Activated CD8-positive, alpha-beta memory T cell treated with anti-CD3 and anti-CD28 coated beads for 4 hours (primary cell): Measurements from ENCODE around the gene TECPR2.

Source experiments
- DNase-seq, 2 donors: peaks; one replicate each; pipeline ENCODE4 v3.0.0-alpha.2; 2020; ENCODE audit warnings: low read depth in 2 of 2

TECPR2 gene

DNA sequence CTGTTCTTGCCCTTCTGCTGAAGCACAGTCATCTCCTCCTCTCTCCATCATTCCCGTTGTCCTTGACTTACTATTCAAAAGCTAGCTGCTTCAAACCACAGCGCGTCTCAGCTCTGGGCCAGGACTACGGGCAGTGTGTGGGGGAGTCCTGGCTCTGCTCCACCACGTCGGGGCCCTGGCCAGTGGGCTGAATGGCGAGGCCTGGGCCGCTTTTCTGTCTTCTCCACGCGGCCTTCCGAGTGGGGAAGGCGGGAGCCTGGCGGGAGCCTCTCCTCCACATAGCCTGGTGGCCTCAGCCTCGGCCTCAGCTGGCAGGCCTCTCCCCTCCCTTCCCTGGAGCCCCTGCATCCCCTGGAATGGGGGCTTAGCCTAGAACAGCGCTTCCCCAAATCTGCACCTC, 130.4 kb downstream of the TECPR2 start:
- no peak for DNase-seq

GRCh38 chr14:102493585-102493984, 130.8 kb downstream of the TECPR2 start:
- no peak for DNase-seq

DNA sequence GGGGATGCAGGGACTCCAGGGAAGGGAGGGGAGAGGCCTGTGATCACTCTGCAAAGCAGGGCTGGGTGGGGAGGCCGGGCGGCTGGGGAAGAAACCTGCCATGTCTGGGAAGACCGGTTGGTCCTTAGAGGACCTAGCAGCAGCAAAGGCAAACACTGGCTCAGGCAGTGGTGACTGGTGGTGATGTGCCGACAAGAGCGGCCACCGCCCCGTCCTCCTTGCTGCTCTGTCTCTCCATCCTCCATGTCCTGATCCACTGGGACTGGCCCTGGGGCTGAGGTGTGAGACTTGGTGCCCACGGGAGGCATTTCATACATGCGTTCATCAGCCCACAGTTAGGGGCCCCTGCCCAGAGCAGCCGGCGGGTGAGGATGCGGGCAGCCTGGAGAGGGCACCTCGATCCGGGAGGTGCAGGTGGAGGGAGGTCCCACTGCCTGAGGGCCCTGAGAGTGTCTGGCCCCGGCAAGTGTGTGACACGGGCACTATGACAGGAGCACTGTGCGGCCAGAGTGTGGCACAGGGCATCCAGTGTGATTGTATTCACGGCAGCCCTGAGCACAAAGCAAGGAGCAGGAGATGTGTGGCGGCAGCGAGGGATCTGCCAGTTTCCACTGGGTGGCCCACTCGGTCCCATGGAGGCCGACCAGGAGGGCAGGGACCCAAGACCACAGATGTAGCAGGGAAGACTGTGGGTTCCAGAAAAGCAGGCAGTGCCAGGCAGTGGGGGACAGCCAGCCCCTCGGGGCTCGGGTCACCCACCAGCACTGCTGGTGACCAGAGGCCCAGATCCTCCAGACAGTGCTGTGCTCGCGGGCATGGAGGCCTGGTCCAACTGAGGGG, 133.0 kb downstream of the TECPR2 start:
- DNase-seq: no peak

DNA sequence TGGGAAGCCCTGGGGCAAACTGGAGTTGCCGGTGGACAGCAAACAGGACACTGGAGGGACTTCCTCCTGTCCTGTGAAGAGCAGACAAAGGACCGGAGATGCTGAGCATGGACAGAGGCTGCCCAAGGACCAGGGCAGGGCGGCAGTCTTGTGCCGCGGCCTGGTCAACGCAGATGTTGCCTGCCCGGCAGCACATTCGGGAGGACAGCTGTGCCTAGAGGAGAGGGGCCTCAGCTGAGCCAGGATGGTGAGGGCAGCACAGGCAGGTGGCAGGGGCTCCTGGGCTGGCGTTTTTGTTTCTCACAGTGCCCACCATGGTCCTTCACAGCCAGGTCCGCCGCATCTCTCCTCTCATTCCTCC, 133.6 kb downstream of the TECPR2 start:
- DNase-seq: no peak

DNA sequence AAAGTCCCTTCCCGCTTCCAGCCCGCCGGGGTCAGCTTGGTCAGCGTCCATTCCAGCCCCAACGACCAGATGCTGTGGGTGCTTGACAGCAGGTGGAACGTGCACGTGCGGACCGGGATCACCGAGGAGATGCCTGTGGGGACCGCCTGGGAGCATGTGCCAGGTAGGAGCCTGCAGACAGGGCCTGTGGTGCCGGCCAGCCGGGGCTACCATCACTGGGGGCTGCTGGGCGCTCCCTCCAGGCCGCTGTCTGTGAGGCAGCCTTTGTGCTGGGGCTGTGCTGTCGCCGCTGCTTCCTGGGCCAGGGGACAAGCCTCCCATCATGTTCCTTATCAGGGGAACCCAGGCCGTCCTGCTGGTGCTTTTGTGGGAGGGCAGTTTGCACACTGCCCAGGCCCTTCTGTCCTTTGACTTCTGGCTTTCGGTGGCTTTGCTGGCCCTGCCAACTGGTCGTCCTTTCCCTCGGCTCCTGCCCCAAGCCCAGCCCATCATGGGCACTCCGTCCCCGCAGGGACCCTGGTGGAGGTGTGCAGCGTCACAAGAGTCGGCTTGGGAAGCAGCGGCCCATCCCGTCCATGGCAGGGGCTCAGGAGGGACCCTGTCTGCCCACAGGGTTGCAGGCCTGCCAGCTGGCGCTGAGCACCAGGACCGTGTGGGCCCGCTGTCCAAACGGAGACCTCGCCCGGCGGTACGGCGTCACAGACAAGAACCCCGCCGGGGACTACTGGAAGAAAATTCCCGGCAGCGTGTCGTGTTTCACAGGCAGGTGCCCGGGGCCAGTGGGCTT, 134.4 kb downstream of the TECPR2 start:
- DNase-seq: no peak

GRCh38 chr14:102497998-102498677, 135.4 kb downstream of the TECPR2 start:
- no peak for DNase-seq

GRCh38 chr14:102498678-102499265, 136.0 kb downstream of the TECPR2 start:
- no peak for DNase-seq

DNA sequence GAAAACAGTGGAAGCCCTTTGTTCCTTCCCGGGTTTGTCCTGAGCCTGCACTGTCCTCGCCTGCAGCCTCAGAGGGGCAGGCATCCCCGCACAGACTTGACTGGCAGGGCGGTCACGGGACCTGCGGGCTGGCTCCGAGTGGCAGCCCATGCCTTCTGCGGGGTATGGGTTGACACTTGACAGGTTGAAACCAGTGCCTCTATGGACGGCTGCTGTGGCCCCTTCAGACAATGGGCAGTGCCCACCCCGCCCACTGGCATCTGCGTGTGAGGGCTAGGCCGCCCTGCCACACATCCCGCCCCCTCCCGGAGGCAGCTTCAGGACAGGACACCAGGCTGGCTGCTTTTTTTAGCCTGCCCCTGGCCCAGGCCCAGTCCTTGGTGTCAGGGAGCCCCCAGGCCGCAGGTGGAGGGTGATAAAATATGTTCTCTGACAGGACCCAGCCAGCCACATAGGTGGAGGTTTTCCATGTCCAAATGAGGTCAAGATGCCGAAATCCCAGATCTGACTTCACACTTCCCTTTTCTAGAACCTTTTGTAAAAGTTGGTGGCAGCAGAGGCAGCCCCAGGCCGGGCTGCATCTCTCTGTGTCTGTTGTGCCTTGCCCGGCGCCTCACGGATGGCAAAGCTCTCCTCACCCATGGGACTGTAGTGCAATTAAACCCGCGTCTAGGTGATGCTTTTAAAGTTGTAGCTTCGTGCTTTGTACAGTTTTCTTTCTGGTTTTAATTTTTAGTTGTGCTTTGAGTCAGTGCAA, 136.8 kb downstream of the TECPR2 start:
- DNase-seq: no peak

GRCh38 chr14:102500158-102500662, 137.5 kb downstream of the TECPR2 start:
- no peak for DNase-seq

DNA sequence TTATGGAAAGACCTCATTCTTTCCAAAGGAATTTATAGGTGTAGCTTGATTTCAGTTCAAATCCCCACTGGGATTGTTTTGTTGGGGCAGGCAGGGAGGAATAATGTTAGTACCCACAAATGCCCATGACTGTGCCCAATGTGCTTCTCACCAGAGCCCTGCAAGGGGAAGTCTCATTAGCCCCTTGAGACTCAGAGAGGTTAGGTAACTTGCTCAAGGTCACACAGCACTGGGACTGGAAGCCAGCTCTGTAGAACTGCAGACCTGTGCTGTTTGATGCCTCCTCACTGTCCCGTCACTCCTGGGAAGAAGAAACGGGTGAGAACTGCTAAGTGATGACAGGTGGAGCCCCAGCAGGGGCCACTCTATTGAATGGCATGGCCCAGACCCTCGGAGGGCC, 138.0 kb downstream of the TECPR2 start:
- DNase-seq: no peak

GRCh38 chr14:102501751-102502315, 139.1 kb downstream of the TECPR2 start:
- no peak for DNase-seq

- no peak for DNase-seq
These were observed 139.8 kb downstream of the TECPR2 start for GRCh38 chr14:102502571-102502970.

DNA sequence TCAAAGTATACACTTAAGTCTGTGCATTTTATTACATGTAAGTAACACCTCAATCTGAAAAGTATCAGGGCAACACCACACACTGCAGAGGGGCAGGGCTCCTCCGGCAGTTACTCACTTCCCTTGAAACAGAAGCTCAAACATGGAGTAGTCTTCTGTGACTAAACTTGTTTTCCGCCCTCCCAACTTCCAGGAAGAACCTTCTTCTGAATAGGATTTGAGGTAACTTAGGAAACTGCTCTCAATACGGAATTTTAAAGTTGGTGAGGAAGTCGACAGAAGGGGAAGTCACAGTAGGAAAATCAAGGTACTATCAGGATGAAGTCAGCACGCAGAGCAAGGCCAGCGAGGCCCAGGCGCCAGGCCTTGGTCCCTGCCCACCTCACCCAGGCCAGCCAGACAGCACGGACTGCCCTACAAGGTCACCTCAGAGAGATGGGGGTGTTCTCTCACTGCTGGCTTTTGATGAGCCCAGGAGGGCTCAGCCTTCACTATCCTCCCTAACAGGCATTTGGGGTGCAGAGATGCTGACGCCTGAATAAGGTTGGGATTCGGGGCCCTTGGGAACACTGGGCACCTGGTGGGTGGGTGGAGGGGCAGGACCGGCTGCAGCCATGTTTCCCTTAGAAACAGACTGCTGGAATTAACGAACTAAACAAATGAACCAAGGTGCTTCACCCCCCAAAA, 141.0 kb downstream of the TECPR2 start:
- DNase-seq: no peak

DNA sequence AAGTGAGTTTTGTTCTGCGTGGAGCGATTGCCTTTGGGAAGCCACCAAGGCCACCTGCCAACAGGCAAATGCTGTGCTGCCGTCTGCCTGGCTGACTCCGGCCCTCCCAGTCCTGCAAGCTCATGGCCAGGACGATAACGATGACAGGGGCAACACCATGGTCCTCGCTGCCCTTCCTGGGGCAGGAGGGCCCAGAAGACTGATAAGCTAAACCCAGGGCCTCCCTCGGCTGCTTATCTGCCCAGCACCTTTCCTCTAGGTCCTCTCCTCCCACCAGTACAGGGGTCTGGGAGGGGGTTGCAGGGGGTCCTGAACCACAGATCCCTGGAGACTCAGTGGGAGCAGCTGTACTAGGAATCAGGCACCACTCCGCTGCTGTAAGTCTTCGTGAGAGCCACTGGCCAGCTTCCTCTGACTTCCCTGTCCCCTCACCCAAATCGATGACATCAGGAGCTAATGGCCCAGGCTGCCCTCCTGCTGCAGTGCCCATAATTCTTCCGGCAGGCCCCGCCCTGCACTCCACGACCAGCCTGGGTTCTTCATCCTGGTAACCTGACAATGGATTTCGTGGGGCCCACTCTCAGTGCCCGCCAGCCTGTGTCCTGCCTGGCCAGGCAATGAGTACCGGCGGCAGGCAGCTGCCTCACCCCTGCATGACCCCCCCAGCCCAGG, 141.7 kb downstream of the TECPR2 start:
- DNase-seq: no peak

DNA sequence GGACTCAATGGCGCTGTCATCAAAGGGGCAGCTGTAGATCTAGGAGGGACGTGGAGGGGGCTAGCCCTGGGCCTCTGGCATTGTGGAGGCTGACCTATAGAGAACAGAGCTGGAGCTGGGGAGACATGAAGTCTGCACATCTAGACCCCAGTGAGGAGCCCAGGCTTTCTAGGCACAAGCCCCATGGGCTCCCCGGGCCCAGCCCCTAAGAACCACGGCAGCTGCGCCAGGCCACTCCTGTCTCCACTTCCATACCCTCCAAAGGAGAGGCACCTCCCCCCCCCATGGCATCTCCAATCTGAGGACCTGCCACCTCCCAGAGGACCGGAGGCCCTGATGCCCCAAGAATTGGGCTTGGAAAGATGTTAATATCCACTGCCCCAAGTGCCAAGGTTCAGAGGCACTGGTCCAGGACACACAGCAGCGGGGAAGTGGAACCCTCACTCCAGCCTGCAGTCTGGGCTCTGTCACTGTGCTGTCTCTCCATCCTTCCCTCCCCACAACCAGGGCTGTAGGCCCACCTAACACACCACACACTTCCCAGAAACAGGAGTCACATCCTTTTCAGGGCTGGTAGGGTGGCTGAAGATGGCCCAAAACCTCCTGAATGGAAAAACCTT, 142.4 kb downstream of the TECPR2 start:
- no peak for DNase-seq

- DNase-seq: no peak
These were observed 143.3 kb downstream of the TECPR2 start for GRCh38 chr14:102505775-102506625.

DNA sequence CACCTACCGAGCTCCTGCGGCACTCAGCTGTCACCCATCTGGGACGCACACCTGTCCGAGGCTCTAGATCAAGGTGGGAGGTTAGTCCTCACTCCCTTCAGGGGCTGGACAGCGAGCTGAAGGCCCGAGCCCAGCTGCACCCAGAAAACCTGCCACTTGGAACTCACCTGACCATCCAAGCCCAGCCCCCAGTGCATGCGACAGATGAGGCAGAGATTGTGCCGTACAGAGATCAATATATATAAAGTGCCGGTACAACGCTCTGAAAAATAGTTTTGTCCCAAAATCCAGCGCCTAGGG, 143.8 kb downstream of the TECPR2 start:
- DNase-seq: no peak

GRCh38 chr14:102507081-102507856, 144.5 kb downstream of the TECPR2 start:
- no peak for DNase-seq
